GM21825 (cell line): ENCODE measurements around the gene B4GALT5.

ENCODE experiments used
- ATAC-seq: cut with Tn5 transposase; IDR thresholded peaks from one replicate; pipeline ENCODE4 v1.9.1; 2021; ENCODE audit warnings: mild to moderate bottlenecking, moderate library complexity; ENCODE audit not compliant: unreplicated experiment

Gene B4GALT5

DNA sequence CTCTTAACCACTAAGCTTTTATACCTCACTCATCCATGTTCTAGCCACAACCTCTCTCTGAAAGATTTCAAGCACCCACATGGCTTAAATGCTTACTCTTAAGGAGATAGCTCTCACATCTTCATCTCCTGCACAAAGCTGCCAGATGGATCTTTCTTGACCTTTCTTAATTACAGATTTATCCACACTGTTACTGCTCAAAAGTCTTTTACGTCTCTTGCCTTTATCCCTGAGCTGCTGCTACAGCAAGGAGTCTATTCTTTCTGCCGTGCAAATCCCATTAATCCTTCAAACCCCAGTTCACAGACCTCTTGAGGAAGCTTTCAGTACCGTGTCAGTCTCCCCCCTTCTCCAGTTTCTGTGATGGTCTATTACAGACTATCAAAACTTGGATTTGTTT is 54.6 kb downstream of the B4GALT5 start:
- ATAC-seq = no peak

- no peak for ATAC-seq
Observed at GRCh38 chr20:49658508-49658907, 55.2 kb downstream of the B4GALT5 start.

DNA sequence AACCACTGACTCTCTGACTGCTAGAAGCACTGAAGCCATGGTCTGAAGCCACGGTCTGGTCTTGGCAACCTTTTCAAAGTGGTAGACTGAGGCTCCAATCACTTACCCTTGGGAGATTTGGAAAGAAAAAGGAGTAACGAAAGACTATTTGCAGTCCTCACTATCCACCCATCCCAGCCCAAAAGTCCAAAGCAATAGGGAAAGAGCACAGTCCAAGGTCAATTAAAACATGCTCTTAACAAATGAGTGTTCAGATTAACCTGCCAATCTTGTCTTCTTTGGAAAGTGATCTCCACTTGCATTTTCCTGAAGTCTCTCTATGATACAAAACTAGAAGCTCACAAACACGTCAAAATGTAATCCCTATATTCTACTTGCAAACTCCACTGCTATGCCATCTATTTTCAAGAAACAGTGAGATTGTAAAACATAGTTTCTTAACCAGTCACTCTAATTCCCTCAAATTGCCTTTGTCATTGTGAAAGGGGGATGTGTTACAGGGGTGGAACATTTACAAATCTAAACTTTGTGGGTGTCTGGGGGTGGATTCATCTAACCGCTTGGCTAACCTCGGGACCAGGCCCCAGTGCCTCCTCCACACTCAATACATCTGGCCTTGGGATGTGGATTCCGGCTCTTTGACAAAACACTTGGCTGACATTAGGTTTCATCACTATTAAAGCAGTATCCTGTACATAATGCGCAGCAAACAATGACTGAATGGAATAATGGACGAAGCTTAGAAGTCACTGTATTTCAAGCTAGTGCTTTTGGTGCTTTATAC is 56.4 kb downstream of the B4GALT5 start:
- no peak for ATAC-seq

DNA sequence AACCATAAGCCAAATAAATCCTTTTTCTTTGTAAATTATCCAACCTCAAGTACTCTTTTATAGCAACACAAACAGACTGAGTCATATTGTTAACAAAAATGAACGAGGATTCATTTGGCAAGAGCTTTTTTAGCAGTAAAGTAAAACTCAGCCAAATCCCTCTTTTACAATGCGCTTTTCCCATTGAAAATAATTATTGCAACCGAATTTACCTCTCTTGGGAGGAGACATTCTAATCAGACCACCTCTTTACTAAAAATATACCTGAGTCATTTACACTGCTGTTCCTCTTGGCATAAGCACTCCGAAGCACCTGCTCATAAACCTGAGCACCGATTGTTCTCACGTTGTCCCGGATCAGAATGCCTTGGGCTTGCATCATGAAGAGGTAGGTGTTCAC is 57.4 kb downstream of the B4GALT5 start:
- no peak for ATAC-seq

GRCh38 chr20:49653925-49654434 is 59.7 kb downstream of the B4GALT5 start:
- no peak for ATAC-seq

GRCh38 chr20:49649672-49650071 is 64.0 kb downstream of the B4GALT5 start:
- ATAC-seq = no peak

GRCh38 chr20:49647550-49647949 is 66.1 kb downstream of the B4GALT5 start:
- no peak for ATAC-seq

DNA sequence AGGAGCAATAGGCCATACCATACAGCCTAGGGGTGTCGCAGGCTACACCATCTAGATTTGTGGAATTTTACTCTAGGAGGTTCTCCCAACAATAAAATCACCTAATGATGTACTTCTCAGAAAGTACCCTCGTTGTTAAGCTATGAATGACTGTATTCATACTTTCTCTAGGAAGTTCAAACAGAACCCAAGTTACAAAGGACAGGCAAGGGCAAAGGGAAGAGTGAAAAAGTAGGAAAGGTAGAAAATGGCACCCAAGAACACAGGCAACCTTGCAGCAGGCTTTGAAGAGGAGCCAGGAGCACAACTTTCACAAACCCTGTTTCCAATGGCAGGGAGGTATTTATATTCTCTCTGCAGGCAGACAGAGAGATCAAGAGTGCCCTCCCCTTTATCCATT is 67.2 kb downstream of the B4GALT5 start:
- no peak for ATAC-seq

- no peak for ATAC-seq
Observed at GRCh38 chr20:49646126-49646525, 67.6 kb downstream of the B4GALT5 start.

- no peak for ATAC-seq
Observed at GRCh38 chr20:49644980-49645565, 68.6 kb downstream of the B4GALT5 start.

DNA sequence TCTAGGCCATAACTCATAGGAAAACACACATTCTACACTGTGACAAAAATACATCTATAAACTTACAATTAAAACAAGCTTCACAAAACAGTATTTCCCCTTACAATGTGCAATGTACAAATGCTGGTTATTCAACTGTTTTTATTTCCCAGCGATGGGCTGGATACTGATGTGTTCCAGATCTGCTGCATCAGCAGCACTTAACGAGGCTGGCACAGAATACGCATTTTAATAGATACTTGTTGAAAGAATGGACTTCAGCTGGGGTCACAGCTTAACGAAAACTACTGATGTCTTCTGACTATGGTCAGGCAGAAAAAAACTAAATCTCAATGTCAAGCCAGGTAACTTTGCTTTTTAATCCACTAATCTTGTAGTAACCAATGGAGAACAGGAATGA is 70.9 kb downstream of the B4GALT5 start:
- no peak for ATAC-seq

GRCh38 chr20:49641683-49642656 is 71.7 kb downstream of the B4GALT5 start:
- no peak for ATAC-seq

GRCh38 chr20:49637046-49637637 is 76.5 kb downstream of the B4GALT5 start:
- no peak for ATAC-seq

DNA sequence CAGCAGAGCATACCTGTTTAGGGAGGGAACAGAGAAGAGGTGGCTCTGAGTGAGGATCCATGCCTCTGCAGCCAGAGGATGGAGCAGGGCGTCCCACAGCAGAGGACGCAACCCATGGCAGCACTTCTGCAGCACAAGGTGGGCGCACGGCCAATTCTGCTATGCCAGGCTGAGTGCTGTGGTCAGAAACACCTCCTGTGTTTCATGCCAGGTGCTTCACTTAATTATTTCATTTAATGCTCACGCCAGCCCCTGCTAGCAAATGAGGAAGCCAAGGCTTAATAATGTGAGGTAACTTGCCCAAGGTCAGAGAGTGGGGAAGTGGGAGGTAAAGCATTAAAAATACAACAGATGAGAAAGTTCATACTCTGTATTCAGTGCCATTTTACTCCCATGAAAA is 77.2 kb downstream of the B4GALT5 start:
- no peak for ATAC-seq

DNA sequence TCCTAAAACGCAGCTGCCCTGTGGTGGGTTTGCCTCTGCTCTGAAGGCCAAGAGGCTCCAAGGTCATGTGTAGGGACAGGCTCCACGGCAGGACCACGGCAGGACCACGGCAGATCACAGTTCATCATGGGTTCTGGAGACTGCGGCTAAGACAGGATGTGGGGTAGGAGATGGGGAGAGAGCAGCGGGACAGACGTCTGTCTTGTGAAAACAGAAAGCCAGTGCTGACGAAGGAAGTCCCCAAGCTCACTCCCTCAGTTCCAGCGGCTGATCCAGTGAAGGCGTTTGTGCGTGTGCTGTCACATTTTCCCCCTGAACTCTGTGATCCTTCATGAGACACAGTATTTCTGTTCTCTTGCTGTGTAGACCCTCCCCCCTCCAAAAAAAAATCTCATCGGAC is 77.8 kb downstream of the B4GALT5 start:
- no peak for ATAC-seq

DNA sequence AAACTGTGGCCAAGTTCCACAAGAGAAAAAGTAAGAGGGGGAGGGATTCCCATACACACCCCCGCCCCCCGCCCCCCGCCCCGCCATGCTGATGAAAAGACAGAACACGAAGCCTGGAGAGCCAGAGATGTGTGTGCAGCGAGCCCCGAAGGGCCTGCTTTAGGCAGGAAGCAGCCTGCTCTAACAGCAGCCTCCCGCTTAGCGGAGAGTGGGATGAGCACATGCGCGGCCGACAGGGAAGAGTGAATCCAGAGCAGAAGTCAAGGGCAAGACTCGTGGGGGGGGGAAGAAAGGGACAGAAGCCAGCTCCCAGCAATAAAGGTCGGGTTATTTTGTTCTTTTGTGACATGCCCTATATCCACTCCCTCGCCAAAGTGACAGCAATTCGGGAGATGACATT is 78.5 kb downstream of the B4GALT5 start:
- no peak for ATAC-seq

GRCh38 chr20:49634116-49634515 is 79.6 kb downstream of the B4GALT5 start:
- ATAC-seq = no peak

GRCh38 chr20:49633643-49634042 is 80.0 kb downstream of the B4GALT5 start:
- ATAC-seq = no peak

GRCh38 chr20:49633023-49633422 is 80.7 kb downstream of the B4GALT5 start:
- no peak for ATAC-seq

GRCh38 chr20:49631856-49632418 is 81.7 kb downstream of the B4GALT5 start:
- no peak for ATAC-seq
